HEK293T (cell line): ENCODE data around the gene BMP6.
A peak's percentile ranks its signal among the peaks of the same experiment; 100 is the strongest.

Experiments used
- CTCF ChIA-PET: fragments of 350-600 bp; formaldehyde crosslinking; extraction: SDS; loops from one replicate; lab custom pipeline; 2021; ENCODE audit warnings: antibody characterized with exemption, inconsistent platforms; lab: Yijun Ruan, JAX
- POLR2A ChIA-PET: fragments of 350-600 bp; formaldehyde crosslinking; extraction: SDS; loops from one replicate; lab custom pipeline; 2020; ENCODE audit warnings: antibody characterized with exemption, inconsistent platforms; lab: Yijun Ruan, JAX
- DNase-seq: peaks from one replicate; pipeline ENCODE4 v3.0.0; 2012; ENCODE audit warnings: mixed read lengths; ENCODE audit errors: extremely low spot score
- ARNT ChIP-seq: fragments of 450-650 bp; IDR thresholded peaks from 2 replicates; pipeline ENCODE4 v1.6.1; 2017; ENCODE audit warnings: mild to moderate bottlenecking
- BHLHE40 ChIP-seq: fragments of 450-650 bp; IDR thresholded peaks from 2 replicates; pipeline ENCODE4 v1.6.1; 2016; ENCODE audit warnings: mild to moderate bottlenecking, moderate library complexity, borderline replicate concordance
- CTBP1 ChIP-seq: fragments of 450-650 bp; IDR thresholded peaks from 2 replicates; pipeline ENCODE4 v1.6.1; 2016; ENCODE audit warnings: borderline replicate concordance
- ELF4 ChIP-seq: fragments of 450-650 bp; IDR thresholded peaks from 2 replicates; pipeline ENCODE4 v1.6.1; 2017; ENCODE audit warnings: antibody characterized with exemption
- FOXA1 ChIP-seq: fragments of 450-650 bp; IDR thresholded peaks from 2 replicates; pipeline ENCODE4 v1.6.1; 2016; ENCODE audit warnings: mild to moderate bottlenecking
- FOXK2 ChIP-seq: fragments of 450-650 bp; IDR thresholded peaks from 2 replicates; pipeline ENCODE4 v1.6.1; 2016; ENCODE audit warnings: mild to moderate bottlenecking
- FOXM1 ChIP-seq: fragments of 450-650 bp; IDR thresholded peaks from 2 replicates; pipeline ENCODE4 v1.6.1; 2017; ENCODE audit warnings: mild to moderate bottlenecking, borderline replicate concordance
- HDGF ChIP-seq: fragments of 450-650 bp; IDR thresholded peaks from 2 replicates; pipeline ENCODE4 v1.6.1; 2017; ENCODE audit warnings: antibody characterized with exemption, borderline replicate concordance
- L3MBTL2 ChIP-seq: fragments of 450-650 bp; conservative IDR thresholded peaks from 2 replicates; pipeline ENCODE4 v1.6.1; 2016; ENCODE audit warnings: mild to moderate bottlenecking
- LEF1 ChIP-seq: fragments of 450-650 bp; IDR thresholded peaks from 2 replicates; pipeline ENCODE4 v1.6.1; 2017; ENCODE audit warnings: mild to moderate bottlenecking, borderline replicate concordance
- NFRKB ChIP-seq: fragments of 450-650 bp; IDR thresholded peaks from 2 replicates; pipeline ENCODE4 v1.6.1; 2016; ENCODE audit warnings: mild to moderate bottlenecking, moderate library complexity
- PKNOX1 ChIP-seq: fragments of 450-650 bp; IDR thresholded peaks from 2 replicates; pipeline ENCODE4 v1.6.1; 2016
- SP1 ChIP-seq: fragments of 450-650 bp; IDR thresholded peaks from 2 replicates; pipeline ENCODE4 v1.6.1; 2017
- SUZ12 ChIP-seq: fragments of 450-650 bp; IDR thresholded peaks from 2 replicates; pipeline ENCODE4 v1.6.1; 2016; ENCODE audit warnings: mild to moderate bottlenecking
- TARDBP ChIP-seq: fragments of 450-650 bp; IDR thresholded peaks from 2 replicates; pipeline ENCODE4 v1.6.1; 2016
- ZNF384 ChIP-seq: fragments of 450-650 bp; IDR thresholded peaks from 2 replicates; pipeline ENCODE4 v1.6.1; 2016

BMP6 gene

GRCh38 chr6:7773914-7774313, 48.0 kb downstream of the BMP6 start:
- POLR2A ChIA-PET = no interaction called here
- CTCF ChIA-PET = no interaction called here
- TF ChIP-seq SP1 (no peak), HDGF (no peak), SUZ12 (no peak), LEF1 (no peak)
- no peak for DNase-seq

GRCh38 chr6:7776509-7776908, 50.6 kb downstream of the BMP6 start:
- ChIA-PET POLR2A (no interaction called here), CTCF (no interaction called here)
- TF ChIP-seq FOXM1 = no peak
- TF ChIP-seq ZNF384 = no peak
- no peak for TF ChIP-seq FOXK2
- TF ChIP-seq SP1 = no peak
- TF ChIP-seq HDGF = no peak
- TF ChIP-seq PKNOX1 = no peak
- no peak for TF ChIP-seq L3MBTL2
- TF ChIP-seq TARDBP = no peak
- TF ChIP-seq NFRKB = no peak
- no peak for TF ChIP-seq BHLHE40
- TF ChIP-seq SUZ12 = no peak
- no peak for DNase-seq

- ChIA-PET CTCF (no interaction called here), POLR2A (no interaction called here)
- no peak for DNase-seq
- TF ChIP-seq SP1 (no peak), LEF1 (no peak), HDGF (no peak), FOXM1 (no peak), ARNT (no peak), ELF4 (no peak), SUZ12 (no peak), FOXA1 (no peak), PKNOX1 (no peak), BHLHE40 (no peak), ZNF384 (no peak), NFRKB (no peak), CTBP1 (no peak), FOXK2 (no peak), L3MBTL2 (no peak), TARDBP (no peak)
Observed at GRCh38 chr6:7777074-7777473, 51.2 kb downstream of the BMP6 start.

- TF ChIP-seq FOXK2 (no peak), ELF4 (no peak), SP1 (no peak)
- ChIA-PET POLR2A (no interaction called here), CTCF (no interaction called here)
- no peak for DNase-seq
Observed at GRCh38 chr6:7781240-7781639, 55.3 kb downstream of the BMP6 start.

GRCh38 chr6:7784248-7784647, 58.3 kb downstream of the BMP6 start:
- no peak for TF ChIP-seq NFRKB
- TF ChIP-seq SP1 = no peak
- TF ChIP-seq FOXM1 = no peak
- TF ChIP-seq SUZ12 = no peak
- no peak for TF ChIP-seq FOXK2
- TF ChIP-seq ARNT = no peak
- CTCF ChIA-PET = no interaction called here
- no peak for DNase-seq
- POLR2A ChIA-PET = no interaction called here

- TF ChIP-seq ELF4 (no peak), SUZ12 (no peak), L3MBTL2 (no peak), HDGF (no peak), NFRKB (no peak), CTBP1 (no peak), BHLHE40 (no peak), FOXM1 (no peak), ZNF384 (no peak)
- POLR2A ChIA-PET = no interaction called here
- CTCF ChIA-PET = interaction anchor here (0.8 kb wide), 1 partner anchor 19 kb away, joined by 3 read pairs; no protein-coding TSS in a partner anchor
- no peak for DNase-seq
Observed at GRCh38 chr6:7784706-7785105, 58.8 kb downstream of the BMP6 start.

GRCh38 chr6:7785243-7786035, 59.5 kb downstream of the BMP6 start:
- POLR2A ChIA-PET = no interaction called here
- CTCF ChIA-PET = interaction anchor here (0.7 to 0.8 kb wide), 2 partner anchors 18 to 245 kb away, joined by 3 to 9 read pairs; no protein-coding TSS in a partner anchor
- TF ChIP-seq PKNOX1 (peak; percentile 46), NFRKB (no peak)
- no peak for DNase-seq
